HEK293T (cell line): Measurements from ENCODE around the gene SYNE4.

Experiments
- ARNT ChIP-seq: fragments of 450-650 bp; IDR thresholded peaks from 2 replicates; pipeline ENCODE4 v1.6.1; 2017; ENCODE audit warnings: mild to moderate bottlenecking
- BHLHE40 ChIP-seq: fragments of 450-650 bp; IDR thresholded peaks from 2 replicates; pipeline ENCODE4 v1.6.1; 2016; ENCODE audit warnings: mild to moderate bottlenecking, moderate library complexity, borderline replicate concordance
- CTBP1 ChIP-seq: fragments of 450-650 bp; IDR thresholded peaks from 2 replicates; pipeline ENCODE4 v1.6.1; 2016; ENCODE audit warnings: borderline replicate concordance
- ELF4 ChIP-seq: fragments of 450-650 bp; IDR thresholded peaks from 2 replicates; pipeline ENCODE4 v1.6.1; 2017; ENCODE audit warnings: antibody characterized with exemption
- FOXK2 ChIP-seq: fragments of 450-650 bp; IDR thresholded peaks from 2 replicates; pipeline ENCODE4 v1.6.1; 2016; ENCODE audit warnings: mild to moderate bottlenecking
- FOXM1 ChIP-seq: fragments of 450-650 bp; IDR thresholded peaks from 2 replicates; pipeline ENCODE4 v1.6.1; 2017; ENCODE audit warnings: mild to moderate bottlenecking, borderline replicate concordance
- HDGF ChIP-seq: fragments of 450-650 bp; IDR thresholded peaks from 2 replicates; pipeline ENCODE4 v1.6.1; 2017; ENCODE audit warnings: antibody characterized with exemption, borderline replicate concordance
- NFRKB ChIP-seq: fragments of 450-650 bp; IDR thresholded peaks from 2 replicates; pipeline ENCODE4 v1.6.1; 2016; ENCODE audit warnings: mild to moderate bottlenecking, moderate library complexity
- PKNOX1 ChIP-seq: fragments of 450-650 bp; IDR thresholded peaks from 2 replicates; pipeline ENCODE4 v1.6.1; 2016
- SP1 ChIP-seq: fragments of 450-650 bp; IDR thresholded peaks from 2 replicates; pipeline ENCODE4 v1.6.1; 2017
- SUZ12 ChIP-seq: fragments of 450-650 bp; IDR thresholded peaks from 2 replicates; pipeline ENCODE4 v1.6.1; 2016; ENCODE audit warnings: mild to moderate bottlenecking
- ZNF384 ChIP-seq: fragments of 450-650 bp; IDR thresholded peaks from 2 replicates; pipeline ENCODE4 v1.6.1; 2016

- TF ChIP-seq ZNF384 (no peak), HDGF (no peak), FOXK2 (no peak), SUZ12 (no peak), ELF4 (no peak), BHLHE40 (no peak), NFRKB (no peak), CTBP1 (no peak), FOXM1 (no peak), SP1 (no peak), ARNT (no peak), PKNOX1 (no peak)
Measured at GRCh38 chr19:36051236-36051635, 42.6 kb upstream of the SYNE4 start.
